Lower leg skin (tissue), 3 donors: ENCODE data around the gene SMIM22.

Source experiments
- POLR2A ChIP-seq, 2 donors: fragments of 450-650 bp; IDR thresholded peaks; one replicate each; pipeline ENCODE4 v1.6.1; 2016 to 2017; ENCODE audit warnings: antibody characterized with exemption in 2 of 2, mild to moderate bottlenecking in 1 of 2, moderate library complexity in 1 of 2
- TF ChIP-seq, protein P1 (sequence below), 3 donors: fragments of 450-650 bp; IDR thresholded peaks; one replicate each; pipeline ENCODE4 v1.5.1; 2016; ENCODE audit warnings: antibody characterized with exemption in 3 of 3, mild to moderate bottlenecking in 3 of 3, moderate library complexity in 2 of 3

DNA sequence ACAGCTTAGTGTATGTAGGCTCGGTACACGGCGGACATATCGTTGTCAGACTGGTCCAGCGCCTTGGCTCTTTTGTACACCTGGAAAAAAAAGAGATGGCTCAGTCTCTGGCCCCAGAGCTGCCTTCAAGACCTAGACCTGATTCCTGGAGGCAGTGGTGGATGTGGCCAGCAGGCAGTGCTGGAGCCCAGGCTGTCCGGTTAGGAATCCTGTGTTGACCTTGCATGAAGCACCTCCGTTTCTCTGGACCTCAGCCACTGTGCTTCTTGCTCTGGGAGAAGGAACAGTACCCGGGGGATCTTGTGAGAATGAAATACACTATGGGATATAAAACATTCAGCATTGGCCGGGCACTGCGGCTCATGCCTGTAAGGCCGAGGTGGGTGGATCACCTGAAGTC lies 10.1 kb downstream of the SMIM22 start:
- TF ChIP-seq, protein P1, sequence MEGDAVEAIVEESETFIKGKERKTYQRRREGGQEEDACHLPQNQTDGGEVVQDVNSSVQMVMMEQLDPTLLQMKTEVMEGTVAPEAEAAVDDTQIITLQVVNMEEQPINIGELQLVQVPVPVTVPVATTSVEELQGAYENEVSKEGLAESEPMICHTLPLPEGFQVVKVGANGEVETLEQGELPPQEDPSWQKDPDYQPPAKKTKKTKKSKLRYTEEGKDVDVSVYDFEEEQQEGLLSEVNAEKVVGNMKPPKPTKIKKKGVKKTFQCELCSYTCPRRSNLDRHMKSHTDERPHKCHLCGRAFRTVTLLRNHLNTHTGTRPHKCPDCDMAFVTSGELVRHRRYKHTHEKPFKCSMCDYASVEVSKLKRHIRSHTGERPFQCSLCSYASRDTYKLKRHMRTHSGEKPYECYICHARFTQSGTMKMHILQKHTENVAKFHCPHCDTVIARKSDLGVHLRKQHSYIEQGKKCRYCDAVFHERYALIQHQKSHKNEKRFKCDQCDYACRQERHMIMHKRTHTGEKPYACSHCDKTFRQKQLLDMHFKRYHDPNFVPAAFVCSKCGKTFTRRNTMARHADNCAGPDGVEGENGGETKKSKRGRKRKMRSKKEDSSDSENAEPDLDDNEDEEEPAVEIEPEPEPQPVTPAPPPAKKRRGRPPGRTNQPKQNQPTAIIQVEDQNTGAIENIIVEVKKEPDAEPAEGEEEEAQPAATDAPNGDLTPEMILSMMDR (IDR thresholded peaks at IDR 0.05): no peak
- TF ChIP-seq POLR2A (IDR thresholded peaks at IDR 0.05): no peak
